HG02938 (cell line): ENCODE data around the gene LARP4B.

ENCODE experiments used
- ATAC-seq: cut with Tn5 transposase; IDR thresholded peaks from one replicate; pipeline ENCODE4 v1.9.1; 2021; ENCODE audit warnings: mild to moderate bottlenecking, moderate library complexity; ENCODE audit not compliant: unreplicated experiment

LARP4B gene

GRCh38 chr10:839550-840205 lies 91.8 kb downstream of the LARP4B start:
- ATAC-seq: no peak

- no peak for ATAC-seq
These were observed 94.7 kb downstream of the LARP4B start for GRCh38 chr10:836782-837181.

- no peak for ATAC-seq
These were observed 97.0 kb downstream of the LARP4B start for GRCh38 chr10:834493-834892.

- ATAC-seq: no peak
These were observed 102.3 kb downstream of the LARP4B start for GRCh38 chr10:829241-829640.

GRCh38 chr10:828191-828590 lies 103.3 kb downstream of the LARP4B start:
- ATAC-seq: no peak

- ATAC-seq: no peak
These were observed 106.6 kb downstream of the LARP4B start for GRCh38 chr10:824946-825345.

- ATAC-seq: no peak
These were observed 107.0 kb downstream of the LARP4B start for GRCh38 chr10:824497-824896.

GRCh38 chr10:822661-823367 lies 108.7 kb downstream of the LARP4B start:
- ATAC-seq: no peak

- ATAC-seq: no peak
These were observed 109.3 kb downstream of the LARP4B start for GRCh38 chr10:822197-822596.

- no peak for ATAC-seq
These were observed 110.2 kb downstream of the LARP4B start for GRCh38 chr10:821322-821721.

GRCh38 chr10:819816-820215 lies 111.7 kb downstream of the LARP4B start:
- ATAC-seq: no peak

GRCh38 chr10:819326-819725 lies 112.2 kb downstream of the LARP4B start:
- ATAC-seq: no peak

- no peak for ATAC-seq
These were observed 112.8 kb downstream of the LARP4B start for GRCh38 chr10:818526-819220.

- no peak for ATAC-seq
These were observed 113.5 kb downstream of the LARP4B start for GRCh38 chr10:818010-818409.

- no peak for ATAC-seq
These were observed 114.1 kb downstream of the LARP4B start for GRCh38 chr10:817371-817770.

- ATAC-seq: no peak
These were observed 114.5 kb downstream of the LARP4B start for GRCh38 chr10:816958-817357.

GRCh38 chr10:816091-816477 lies 115.4 kb downstream of the LARP4B start:
- no peak for ATAC-seq

GRCh38 chr10:815338-816090 lies 116.0 kb downstream of the LARP4B start:
- ATAC-seq: no peak

- ATAC-seq: no peak
These were observed 116.8 kb downstream of the LARP4B start for GRCh38 chr10:814536-815302.

GRCh38 chr10:813286-813685 lies 118.2 kb downstream of the LARP4B start:
- ATAC-seq: no peak

- no peak for ATAC-seq
These were observed 118.7 kb downstream of the LARP4B start for GRCh38 chr10:812787-813186.
